ENCODE data around the gene FAM83G. TPM values are rescaled to one million over a fixed set of nuclear protein-coding genes. Genes with fewer than 3 reads are reported as not detected.

FAM83G gene
- total RNA-seq, 1 donor from 2014 or later: 11.2 TPM

GRCh38 chr17:18954321-18954720, 50.2 kb downstream of the FAM83G start:
- H3K27me3 ChIP-seq: no peaks in the 10 kb centered on the region
- no peaks in the 10 kb centered on the region for H3K36me3 ChIP-seq
- no peak overlapping the region for H3K27ac ChIP-seq
- no peaks in the 10 kb centered on the region for H3K9me3 ChIP-seq
- H3K4me1 ChIP-seq: no peaks in the 10 kb centered on the region
- intact Hi-C loops (cut with DNase I): no loop called here
- H3K4me3 ChIP-seq: no peak overlapping the region
- TF ChIP-seq CTCF (IDR thresholded peaks at IDR 0.05): no peak
- DNase-seq (ENCODE audit: low spot score in 2 of 2): no peak

DNA sequence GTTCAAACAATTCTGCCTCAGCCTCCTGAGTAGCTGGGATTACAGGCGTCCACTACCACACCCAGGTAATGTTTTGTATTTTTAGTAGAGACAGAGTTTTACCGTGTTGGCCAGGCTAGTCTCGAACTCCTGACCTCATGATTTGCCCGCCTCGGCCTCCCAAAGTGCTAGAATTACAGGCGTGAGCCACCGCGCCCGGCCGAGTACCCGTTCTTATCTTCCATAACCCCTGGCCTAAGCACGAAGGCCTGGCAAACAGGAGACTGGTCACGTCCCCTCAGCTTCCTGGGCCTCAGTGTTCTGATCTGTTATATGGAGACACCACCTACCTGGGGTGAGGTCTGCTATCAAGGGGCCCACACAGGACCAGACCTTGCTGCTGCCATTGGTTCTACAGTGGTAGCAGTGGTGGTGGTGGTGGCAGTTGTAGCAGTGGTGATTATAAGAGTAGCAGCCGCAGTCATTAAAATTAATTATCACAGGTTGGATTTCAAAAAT, 51.3 kb downstream of the FAM83G start:
- Histone ChIP-seq H3K4me1 (no peaks in the 10 kb centered on the region), H3K27ac (no peak overlapping the region), H3K27me3 (no peaks in the 10 kb centered on the region), H3K9me3 (no peaks in the 10 kb centered on the region), H3K36me3 (no peaks in the 10 kb centered on the region), H3K4me3 (no peak overlapping the region)
- no peak for TF ChIP-seq CTCF (IDR thresholded peaks at IDR 0.05)
- DNase-seq (ENCODE audit: low spot score in 2 of 2): no peak
- intact Hi-C loops (cut with DNase I): no loop called here

DNA sequence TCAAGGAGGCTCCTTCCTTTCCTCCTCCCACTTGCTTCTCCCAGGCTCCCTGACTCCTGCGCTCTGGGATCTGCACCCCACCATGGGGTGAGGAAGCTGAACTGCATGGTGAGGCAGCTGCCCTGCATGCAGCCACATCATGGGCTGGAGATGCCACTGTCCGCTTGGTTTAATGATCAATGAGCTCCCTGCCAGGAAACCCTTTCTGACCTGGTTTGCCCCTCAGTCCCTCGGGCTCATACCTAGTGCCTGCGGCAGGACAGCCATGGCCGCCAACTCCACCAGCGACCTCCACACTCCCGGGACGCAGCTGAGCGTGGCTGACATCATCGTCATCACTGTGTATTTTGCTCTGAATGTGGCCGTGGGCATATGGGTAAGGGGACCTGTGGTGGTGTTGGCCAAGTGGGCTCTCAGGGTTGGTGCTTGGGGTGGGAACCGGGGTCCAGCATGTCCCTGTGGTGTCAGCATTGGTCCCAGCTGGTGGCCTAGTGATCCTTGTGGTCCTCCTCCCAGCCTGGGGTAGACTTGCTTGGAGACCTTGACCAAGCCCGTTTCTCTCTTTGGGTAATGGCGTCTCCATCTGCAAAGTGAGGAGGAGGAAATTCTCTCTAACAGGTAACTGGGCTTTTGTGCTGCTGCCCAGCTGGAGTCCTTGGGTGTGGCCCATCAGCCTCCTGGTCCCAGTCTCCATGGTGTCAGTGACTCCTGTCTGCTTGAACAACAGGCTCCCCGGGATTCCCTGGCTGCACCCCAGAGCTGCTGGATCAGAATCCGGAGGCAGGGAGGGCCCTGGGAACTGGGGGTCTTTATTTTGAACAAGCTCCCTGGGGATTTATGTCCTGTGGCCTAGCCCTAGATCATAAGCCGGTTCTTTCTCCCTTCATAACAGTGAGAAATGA, 52.4 kb downstream of the FAM83G start, which contains the start of gene SLC5A10:
Gene SLC5A10, plus strand, starts transcription at position 225 of the 902 bp plus-strand sequence. Its CDS starts 41 bp downstream, at position 266.
- Histone ChIP-seq H3K27me3 (no peaks in the 10 kb centered on the region), H3K36me3 (no peaks in the 10 kb centered on the region), H3K27ac (no peak within 1 kb of the TSS), H3K4me3 (no peak within 1 kb of the TSS), H3K4me1 (no peaks in the 10 kb centered on the region), H3K9me3 (no peaks in the 10 kb centered on the region)
- TF ChIP-seq CTCF (IDR thresholded peaks at IDR 0.05): no peak
- intact Hi-C loops (cut with DNase I): no loop called here
- no peak for DNase-seq (ENCODE audit: low spot score in 2 of 2)

GRCh38 chr17:18950944-18951905, 53.3 kb downstream of the FAM83G start:
- intact Hi-C loops (cut with DNase I): no loop called here
- DNase-seq (ENCODE audit: low spot score in 2 of 2): no peak

More at GRCh38 chr17:18950944-18951905, 53.3 kb downstream of the FAM83G start:
- Histone ChIP-seq H3K27me3 (no peaks in the 10 kb centered on the region), H3K27ac (no peak overlapping the region), H3K9me3 (no peaks in the 10 kb centered on the region), H3K4me1 (no peaks in the 10 kb centered on the region), H3K4me3 (no peak overlapping the region), H3K36me3 (no peaks in the 10 kb centered on the region)
- TF ChIP-seq CTCF (IDR thresholded peaks at IDR 0.05): no peak

All from ascending aorta (tissue), 2 donors.